SIG-M5 (cell line): ENCODE data around the gene NMUR1.

ENCODE experiments used
- DNase-seq: peaks from one replicate; lab custom pipeline; 2025; lab: John Stamatoyannopoulos, UW

Gene NMUR1

GRCh38 chr2:231483398-231484329, 46.6 kb downstream of the NMUR1 start:
- DNase-seq: no peak

GRCh38 chr2:231482806-231483391, 47.3 kb downstream of the NMUR1 start:
- DNase-seq: no peak

DNA sequence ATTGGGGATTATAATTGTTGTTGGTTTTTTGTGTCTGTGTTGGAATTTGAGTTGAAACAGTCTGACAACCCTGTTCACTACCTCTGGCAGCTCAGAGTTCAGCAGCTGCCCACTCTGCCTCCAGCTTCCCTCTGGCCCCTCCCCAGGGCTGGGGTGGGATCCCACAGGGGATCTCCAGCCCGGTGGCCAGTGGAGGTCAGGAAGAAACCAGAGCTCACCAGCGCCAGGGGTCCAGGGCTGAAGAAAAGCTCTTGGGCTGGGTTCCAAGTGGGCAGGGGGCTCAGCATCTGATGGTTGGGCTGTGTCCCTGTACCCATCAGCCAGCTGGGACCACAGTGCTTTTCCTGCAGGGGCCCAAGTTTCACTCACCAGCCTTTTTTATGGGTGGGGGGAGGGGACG, 49.5 kb downstream of the NMUR1 start:
- no peak for DNase-seq

- no peak for DNase-seq
These were observed 50.8 kb downstream of the NMUR1 start for GRCh38 chr2:231479455-231479854.

DNA sequence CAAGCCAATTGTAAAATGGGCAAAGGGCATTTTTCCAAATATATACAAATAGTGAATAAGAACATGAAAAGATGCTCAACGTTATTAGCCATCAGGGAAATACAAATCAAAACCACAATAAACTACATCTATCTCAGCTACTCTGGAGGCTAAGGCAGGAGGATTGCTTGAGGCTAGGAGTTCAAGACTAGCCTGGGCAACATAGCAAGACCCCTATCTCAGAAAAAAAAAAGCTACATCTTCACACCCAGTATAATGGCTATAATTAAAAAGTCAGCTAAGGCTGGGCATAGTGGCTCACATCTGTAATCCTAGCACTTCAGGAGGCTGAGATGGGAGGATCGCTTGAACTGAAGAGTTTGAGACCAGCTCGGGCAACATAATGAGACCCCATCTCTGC, 53.3 kb downstream of the NMUR1 start:
- DNase-seq: no peak

- no peak for DNase-seq
These were observed 54.3 kb downstream of the NMUR1 start for GRCh38 chr2:231475965-231476364.
